Inferior parietal cortex (tissue), 1 donor: Measurements from ENCODE around the gene RAB44.
A peak's percentile ranks its signal among the peaks of the same experiment; 100 is the strongest.
"Not testable (repeated sequence)": the region's sequence is repeated elsewhere in the genome, so short reads cannot be mapped to it uniquely, and the experiment has no call there.

Experiments used
- DNase-seq: peaks from one replicate; pipeline ENCODE4 v3.0.0-alpha.2; 2016; ENCODE audit errors: extremely low spot score

RAB44 gene

GRCh38 chr6:36706339-36706738 is 8.7 kb downstream of the RAB44 start:
- DNase-seq, result no peak

- DNase-seq, result no peak
Measured at GRCh38 chr6:36712816-36713215, 15.2 kb downstream of the RAB44 start.

- no peak for DNase-seq
Measured at GRCh38 chr6:36713846-36714245, 16.2 kb downstream of the RAB44 start.

- DNase-seq, result no peak
Measured at GRCh38 chr6:36714511-36714910, 16.9 kb downstream of the RAB44 start.

- no peak for DNase-seq
Measured at GRCh38 chr6:36715469-36715868, 17.8 kb downstream of the RAB44 start.

GRCh38 chr6:36716476-36717093 is 19.0 kb downstream of the RAB44 start:
- DNase-seq, result no peak

GRCh38 chr6:36717231-36717825 is 19.7 kb downstream of the RAB44 start:
- DNase-seq, result no peak

- DNase-seq, result no peak
Measured at GRCh38 chr6:36717871-36718540, 20.4 kb downstream of the RAB44 start.

- DNase-seq, result no peak
Measured at GRCh38 chr6:36718560-36718959, 20.9 kb downstream of the RAB44 start.

- DNase-seq, result no peak
Measured at GRCh38 chr6:36719126-36719525, 21.5 kb downstream of the RAB44 start.

- DNase-seq, result no peak
Measured at GRCh38 chr6:36720251-36721141, 22.9 kb downstream of the RAB44 start.

- DNase-seq, result no peak
Measured at GRCh38 chr6:36721369-36722140, 23.9 kb downstream of the RAB44 start.

GRCh38 chr6:36722365-36722764 is 24.7 kb downstream of the RAB44 start:
- DNase-seq, result no peak

GRCh38 chr6:36722879-36723278 is 25.3 kb downstream of the RAB44 start:
- DNase-seq, result no peak

GRCh38 chr6:36723992-36724391 is 26.4 kb downstream of the RAB44 start:
- not testable (repeated sequence) for DNase-seq

- DNase-seq, result peak; percentile 59
Measured at GRCh38 chr6:36724514-36725390, 27.1 kb downstream of the RAB44 start.

GRCh38 chr6:36725581-36725980 is 28.0 kb downstream of the RAB44 start:
- no peak for DNase-seq

GRCh38 chr6:36727505-36728021 is 29.9 kb downstream of the RAB44 start:
- DNase-seq, result no peak

- no peak for DNase-seq
Measured at GRCh38 chr6:36728289-36729160, 30.9 kb downstream of the RAB44 start.
